HFF-Myc (cell line): ENCODE results near the gene CATSPERB.
"Not testable (repeated sequence)": the region's sequence is repeated elsewhere in the genome, so short reads cannot be mapped to it uniquely, and the experiment has no call there.

Experiments used
- DNase-seq: peaks from one replicate; pipeline ENCODE4 v3.0.0-alpha.2; 2011; ENCODE audit warnings: low read depth; ENCODE audit errors: extremely low read depth
- H3K4me3 ChIP-seq: replicated peaks from 2 replicates; pipeline ENCODE4 v1.5.1; 2011; ENCODE audit warnings: low read depth, mild to moderate bottlenecking, control low read depth, low read length
- CTCF ChIP-seq: IDR thresholded peaks from 2 replicates; pipeline ENCODE4 v1.5.1; 2012; ENCODE audit warnings: mild to moderate bottlenecking, low read depth, low read length, control low read depth; ENCODE audit errors: missing control alignments

CATSPERB gene

GRCh38 chr14:91548108-91548507 lies 183.8 kb downstream of the CATSPERB start:
- no peak for DNase-seq
- TF ChIP-seq CTCF: no peak
- no peak overlapping the region for H3K4me3 ChIP-seq

- TF ChIP-seq CTCF: no peak
- DNase-seq: no peak
- no peak overlapping the region for H3K4me3 ChIP-seq
These were observed 185.8 kb downstream of the CATSPERB start for GRCh38 chr14:91545946-91546716.

- H3K4me3 ChIP-seq: no peak overlapping the region
- no peak for DNase-seq
- no peak for TF ChIP-seq CTCF
These were observed 186.7 kb downstream of the CATSPERB start for GRCh38 chr14:91545204-91545603.

- no peak for DNase-seq
- TF ChIP-seq CTCF: no peak
- no peak overlapping the region for H3K4me3 ChIP-seq
These were observed 195.6 kb downstream of the CATSPERB start for GRCh38 chr14:91536327-91536726.

- DNase-seq, H3K4me3 ChIP-seq: not testable (repeated sequence)
These were observed 197.8 kb downstream of the CATSPERB start for GRCh38 chr14:91534059-91534458.

GRCh38 chr14:91533623-91534022 lies 198.3 kb downstream of the CATSPERB start:
- H3K4me3 ChIP-seq: no peak overlapping the region
- no peak for DNase-seq
- no peak for TF ChIP-seq CTCF
